GM23248 (cell line): Measurements from ENCODE around the gene SLC13A5. TPM values are rescaled to one million over a fixed set of nuclear protein-coding genes. Genes with fewer than 3 reads are reported as not detected.

Experiments
- DNase-seq: peaks from one replicate; pipeline ENCODE4 v3.0.0-alpha.2; 2015
- H2AFZ ChIP-seq: fragments of 200-600 bp; sonication (generic); 2 replicates; pipeline ENCODE4 v1.6.1; 2016; ENCODE audit warnings: antibody characterized with exemption
- H3F3A ChIP-seq: fragments of 200-600 bp; sonication (generic); 2 replicates; pipeline ENCODE4 v1.6.1; 2016; ENCODE audit warnings: mild to moderate bottlenecking, antibody characterized with exemption, mixed run types; ENCODE audit not compliant: insufficient read depth
- H3K27ac ChIP-seq: fragments of 200-600 bp; sonication (generic); 2 replicates; pipeline ENCODE4 v1.5.1; 2016; ENCODE audit warnings: mild to moderate bottlenecking
- H3K27me3 ChIP-seq: fragments of 200-600 bp; sonication (generic); replicated peaks from 2 replicates; pipeline ENCODE4 v1.6.1; 2016; ENCODE audit warnings: mild to moderate bottlenecking; ENCODE audit not compliant: insufficient read depth
- H3K36me3 ChIP-seq: fragments of 200-600 bp; sonication (generic); 2 replicates; pipeline ENCODE4 v1.6.1; 2016; ENCODE audit warnings: low read depth, mild to moderate bottlenecking
- H3K4me1 ChIP-seq: fragments of 200-600 bp; sonication (generic); 2 replicates; pipeline ENCODE4 v1.6.1; 2016; ENCODE audit warnings: mild to moderate bottlenecking; ENCODE audit not compliant: insufficient read depth
- H3K4me2 ChIP-seq: fragments of 200-600 bp; sonication (generic); one replicate; pipeline ENCODE4 v1.6.1; 2016; ENCODE audit warnings: mild to moderate bottlenecking; ENCODE audit not compliant: unreplicated experiment
- H3K4me3 ChIP-seq: fragments of 200-600 bp; sonication (generic); 2 replicates; pipeline ENCODE4 v1.5.1; 2016; ENCODE audit warnings: mild to moderate bottlenecking
- H3K79me2 ChIP-seq: fragments of 200-600 bp; sonication (generic); 2 replicates; pipeline ENCODE4 v1.6.1; 2016; ENCODE audit warnings: mild to moderate bottlenecking; ENCODE audit not compliant: insufficient read depth
- H3K9ac ChIP-seq: fragments of 200-600 bp; sonication (generic); 2 replicates; pipeline ENCODE4 v1.6.1; 2016; ENCODE audit warnings: mild to moderate bottlenecking
- H3K9me2 ChIP-seq: fragments of 200-600 bp; sonication (generic); 2 replicates; pipeline ENCODE4 v1.6.1; 2016; ENCODE audit warnings: mixed run types, mild to moderate bottlenecking, moderate library complexity; ENCODE audit not compliant: insufficient read depth
- H3K9me3 ChIP-seq: fragments of 200-600 bp; sonication (generic); one replicate; pipeline ENCODE4 v1.6.1; 2017; ENCODE audit warnings: low read depth
- H4K20me1 ChIP-seq: fragments of 200-600 bp; sonication (generic); 2 replicates; pipeline ENCODE4 v1.6.0; 2016; ENCODE audit not compliant: insufficient read depth
- EZH2 ChIP-seq: fragments of 200-600 bp; sonication (generic); IDR thresholded peaks from 2 replicates; pipeline ENCODE4 v1.6.1; 2018; ENCODE audit warnings: antibody characterized with exemption, mild to moderate bottlenecking; ENCODE audit not compliant: insufficient read depth, poor library complexity, severe bottlenecking
- EZH2phosphoT487 ChIP-seq: fragments of 200-600 bp; sonication (generic); IDR thresholded peaks from 2 replicates; pipeline ENCODE4 v1.6.1; 2018; ENCODE audit warnings: antibody characterized with exemption, moderate library complexity, mild to moderate bottlenecking, low read depth; ENCODE audit not compliant: insufficient read depth
- WGBS, 2 experiments: methylation state at CpG; one replicate each; pipeline ENCODE4 v1.1.6; 2015 to 2017; ENCODE audit warnings: low lambda C conversion rate in 2 of 2, low coverage in 1 of 2; ENCODE audit errors: missing lambda C conversion rate in 2 of 2; 5-methylcytosine and 5-hydroxymethylcytosine counted together
- in situ Hi-C: fragments of 300-500 bp; cut with MboI; formaldehyde crosslinking; loops from 2 replicates; pipeline ENCODE4 v1.15.0; 2020
- polyA plus RNA-seq: library from polyadenylated mRNA; unstranded; fragments of >200 nt; fragmentation: Nextera tagmentation; extraction: Ambion mirVana; gene quantifications from 2 replicates; pipeline ENCODE4 v1.2.1, GENCODE V29; 2016
- total RNA-seq: library from RNA; depleted of rRNA; stranded (reverse); fragments of >200 nt; shearing (Covaris generic); gene quantifications from 2 replicates; pipeline ENCODE4 v1.2.3, GENCODE V29; 2014; rRNA removed

SLC13A5 gene
- total RNA-seq = 0.76 TPM in 1 of 2 replicates, not detected in the other
- polyA plus RNA-seq = not detected in 2 replicates

DNA sequence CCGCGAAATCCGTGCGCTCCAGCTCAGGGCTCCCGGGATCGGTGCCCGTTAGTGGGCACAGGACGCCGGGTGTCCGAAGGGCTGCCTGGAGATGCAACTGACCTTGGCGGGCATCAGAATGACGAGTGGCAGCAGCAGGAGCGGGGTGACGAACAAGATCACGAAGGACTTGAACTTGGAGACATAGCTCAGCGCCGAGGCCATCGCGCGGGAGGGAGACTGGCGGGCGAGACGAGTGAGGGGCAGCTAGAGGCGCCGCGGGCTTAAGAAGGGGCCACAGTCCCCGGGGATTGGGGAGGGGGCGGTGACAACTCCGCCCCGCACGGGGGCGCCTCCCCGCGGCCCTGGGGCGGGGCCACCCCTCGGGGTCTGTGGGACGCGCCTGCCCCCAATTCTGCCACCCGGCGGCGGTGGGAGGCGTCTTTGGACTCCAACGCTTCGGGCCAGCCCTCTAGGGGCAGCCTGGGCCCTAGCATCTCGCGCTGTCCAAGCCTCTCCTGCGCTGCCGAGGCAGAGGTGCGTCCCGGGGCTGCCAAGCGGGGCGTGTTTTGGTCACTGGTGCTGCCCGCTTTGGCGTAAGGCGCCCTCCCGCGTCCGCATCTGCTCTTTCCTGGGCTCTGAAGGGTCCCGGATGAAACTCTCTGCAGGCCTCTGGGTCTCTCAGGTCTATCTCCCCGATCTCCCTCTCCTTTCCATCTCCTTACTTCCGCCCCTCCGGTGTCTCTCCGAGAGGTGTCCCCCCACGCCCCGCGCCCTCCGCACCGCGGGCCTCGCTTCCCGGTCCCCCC is at the start of gene SLC13A5:
Gene SLC13A5, minus strand, starts transcription at position 240 of the 788 bp plus-strand sequence. Its CDS starts 36 bp downstream, at position 204.
- Histone ChIP-seq H3K4me2 (peak within 1 kb of the TSS; percentile 41), H3K4me1 (no peaks in the 10 kb centered on the region), H3K9ac (no peak within 1 kb of the TSS), H3F3A (no peaks in the 10 kb centered on the region), H3K27me3 (peaks cover 31% of the 10 kb centered on the region), H2AFZ (peak within 1 kb of the TSS; percentile 45), H3K36me3 (no peaks in the 10 kb centered on the region), H3K4me3 (peak within 1 kb of the TSS; percentile 46), H3K9me3 (no peaks in the 10 kb centered on the region), H4K20me1 (no peaks in the 10 kb centered on the region), H3K9me2 (no peaks in the 10 kb centered on the region), H3K27ac (no peak within 1 kb of the TSS), H3K79me2 (no peaks in the 10 kb centered on the region)
- peak; percentile 50 for TF ChIP-seq EZH2
- no peak for TF ChIP-seq EZH2phosphoT487
- DNase-seq = peak; percentile 59
- in situ Hi-C loops = no loop called here
- 4% methylated on average over 52 to 66 of the region's 71 CpGs for WGBS, 2 experiments

DNA sequence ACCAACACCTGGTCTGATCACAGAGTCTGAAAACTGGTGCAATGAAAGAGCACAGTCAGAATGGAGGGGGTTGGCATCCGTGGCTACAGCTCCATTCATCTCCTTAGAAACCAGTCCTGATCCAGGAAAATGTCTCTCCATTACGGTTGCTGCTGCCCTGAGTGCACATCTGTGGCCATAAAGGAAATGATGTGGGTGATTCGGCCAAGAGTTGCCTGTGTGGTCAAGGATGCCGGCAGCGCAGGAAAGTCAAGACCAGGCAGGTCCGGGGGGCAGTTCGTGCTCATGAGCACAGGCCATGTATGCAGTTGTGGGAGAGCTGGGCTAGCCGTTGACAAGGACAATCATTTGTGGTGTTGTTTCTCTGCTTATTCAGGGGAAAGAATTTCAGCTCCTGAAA is 48.6 kb upstream of the SLC13A5 start:
- no peaks in the 10 kb centered on the region for H3K9me2 ChIP-seq
- no peak overlapping the region for H2AFZ ChIP-seq
- no peaks in the 10 kb centered on the region for H3K4me1 ChIP-seq
- peaks cover 34% of the 10 kb centered on the region for H3K36me3 ChIP-seq
- H3K9me3 ChIP-seq = no peaks in the 10 kb centered on the region
- TF ChIP-seq EZH2phosphoT487 (no peak), EZH2 (no peak)
- no peak for DNase-seq
- 76 to 82% methylated on average over 8 of the region's 8 CpGs for WGBS, 2 experiments
- no peak overlapping the region for H3K4me3 ChIP-seq
- H3F3A ChIP-seq = no peaks in the 10 kb centered on the region
- H4K20me1 ChIP-seq = no peaks in the 10 kb centered on the region
- H3K4me2 ChIP-seq = no peak overlapping the region
- H3K9ac ChIP-seq = no peak overlapping the region
- peaks cover 13% of the 10 kb centered on the region for H3K79me2 ChIP-seq
- no peak overlapping the region for H3K27ac ChIP-seq
- no peaks in the 10 kb centered on the region for H3K27me3 ChIP-seq
- in situ Hi-C loops = no loop called here

DNA sequence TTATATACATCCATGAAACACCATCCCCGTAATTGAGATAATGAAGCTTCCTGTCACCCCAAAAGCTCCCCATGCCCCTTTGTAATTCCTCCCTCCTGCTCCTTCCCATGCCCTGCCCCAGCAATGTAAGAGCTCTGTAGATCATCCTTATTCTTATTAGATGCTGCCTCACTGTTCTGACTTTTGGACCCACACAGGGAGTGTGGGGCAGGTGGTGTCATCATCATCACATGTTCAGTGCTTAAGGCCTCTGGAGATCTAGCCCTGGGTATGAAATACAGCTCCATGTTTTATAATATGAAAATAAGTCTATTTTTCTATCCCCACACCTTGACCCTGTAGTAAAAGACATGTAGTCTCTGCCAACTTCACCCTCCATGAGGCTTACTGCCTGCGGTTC is 44.6 kb upstream of the SLC13A5 start:
- peaks cover 12% of the 10 kb centered on the region; the same call in 1 of the 2 replicates for H3K36me3 ChIP-seq
- H3K9me3 ChIP-seq = no peaks in the 10 kb centered on the region
- H3K79me2 ChIP-seq = peaks cover 24% of the 10 kb centered on the region
- in situ Hi-C loops = no loop called here
- H3K27ac ChIP-seq = no peak overlapping the region
- peaks cover 24% of the 10 kb centered on the region for H3F3A ChIP-seq
- H3K9me2 ChIP-seq = no peaks in the 10 kb centered on the region
- peaks cover 24% of the 10 kb centered on the region for H3K4me1 ChIP-seq
- DNase-seq = no peak
- 77 to 89% methylated on average over 2 of the region's 2 CpGs for WGBS, 2 experiments
- no peaks in the 10 kb centered on the region for H3K27me3 ChIP-seq
- H3K4me2 ChIP-seq = no peak overlapping the region
- H2AFZ ChIP-seq = no peak overlapping the region
- no peak overlapping the region for H3K9ac ChIP-seq
- no peak for TF ChIP-seq EZH2
- no peak for TF ChIP-seq EZH2phosphoT487
- no peak overlapping the region for H3K4me3 ChIP-seq
- H4K20me1 ChIP-seq = no peaks in the 10 kb centered on the region

DNA sequence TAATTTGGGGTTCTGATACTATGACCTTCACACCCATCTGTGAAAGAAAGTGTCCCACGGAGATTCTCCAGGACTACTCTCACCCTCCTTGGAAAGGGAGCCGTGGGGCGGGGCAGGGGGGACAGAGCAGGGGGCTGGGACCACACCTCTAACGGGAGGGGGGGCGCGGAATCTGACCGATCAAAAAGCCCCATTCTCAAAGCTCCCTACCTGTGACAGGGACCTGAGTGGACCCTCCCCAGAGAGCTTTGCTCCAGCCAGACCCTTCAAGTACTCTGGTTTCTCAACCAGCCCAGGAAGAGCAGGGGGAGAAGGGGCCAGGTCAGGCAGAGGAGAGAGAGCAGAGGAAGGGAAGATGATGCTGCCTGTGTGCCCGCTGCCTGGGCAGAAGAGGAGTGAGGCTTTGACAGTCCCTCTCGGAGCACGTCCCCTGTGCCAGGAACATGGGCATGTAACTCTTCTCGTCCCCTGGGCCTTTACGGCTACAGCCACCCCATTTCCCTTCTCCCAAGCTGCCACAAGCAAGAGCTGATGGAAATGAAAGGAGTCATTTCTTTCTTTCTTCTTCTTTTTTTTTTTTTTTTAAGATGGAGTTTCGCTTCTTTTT is 43.4 kb upstream of the SLC13A5 start:
- H3K79me2 ChIP-seq = peaks cover 24% of the 10 kb centered on the region
- H3K27ac ChIP-seq = peak overlapping the region; percentile 92
- H3K4me2 ChIP-seq = peak overlapping the region; percentile 94
- in situ Hi-C loops = no loop called here
- H3F3A ChIP-seq = peaks cover 33% of the 10 kb centered on the region
- TF ChIP-seq EZH2 = no peak
- no peak for TF ChIP-seq EZH2phosphoT487
- 19 to 21% methylated on average over 11 to 13 of the region's 13 CpGs for WGBS, 2 experiments
- H3K4me1 ChIP-seq = peaks cover 33% of the 10 kb centered on the region
- peak overlapping the region; percentile 93 for H3K9ac ChIP-seq
- peaks cover 9% of the 10 kb centered on the region; the same call in 1 of the 2 replicates for H3K36me3 ChIP-seq
- peak overlapping the region; percentile 84 for H3K4me3 ChIP-seq
- H3K9me2 ChIP-seq = no peaks in the 10 kb centered on the region
- no peaks in the 10 kb centered on the region for H4K20me1 ChIP-seq
- no peaks in the 10 kb centered on the region for H3K27me3 ChIP-seq
- peak; percentile 42 for DNase-seq
- H2AFZ ChIP-seq = peak overlapping the region; percentile 85
- H3K9me3 ChIP-seq = no peaks in the 10 kb centered on the region
